Measurements from ENCODE around the gene NUP88.

Gene NUP88

GRCh38 chr17:5418858-5419355 is 555 bp downstream of the NUP88 start:
- peak; percentile 62 for DNase-seq

- DNase-seq = no peak
Observed at GRCh38 chr17:5416901-5417300, 2.6 kb downstream of the NUP88 start.

- DNase-seq = no peak
Observed at GRCh38 chr17:5413682-5414081, 5.8 kb downstream of the NUP88 start.

- DNase-seq = no peak
Observed at GRCh38 chr17:5410594-5411272, 8.7 kb downstream of the NUP88 start.

- no peak for DNase-seq
Observed at GRCh38 chr17:5408186-5408585, 11.3 kb downstream of the NUP88 start.

- no peak for DNase-seq
Observed at GRCh38 chr17:5405400-5405799, 14.1 kb downstream of the NUP88 start.

- DNase-seq = no peak
Observed at GRCh38 chr17:5399767-5400166, 19.7 kb downstream of the NUP88 start.

- no peak for DNase-seq
Observed at GRCh38 chr17:5396612-5397011, 22.9 kb downstream of the NUP88 start.

- no peak for DNase-seq
Observed at GRCh38 chr17:5391678-5392077, 27.8 kb downstream of the NUP88 start.

- DNase-seq = no peak
Observed at GRCh38 chr17:5381542-5381941, 37.9 kb downstream of the NUP88 start.

GRCh38 chr17:5380491-5381135 is 38.8 kb downstream of the NUP88 start:
- no peak for DNase-seq

- DNase-seq = no peak
Observed at GRCh38 chr17:5379351-5380107, 39.9 kb downstream of the NUP88 start.

GRCh38 chr17:5378566-5379207 is 40.8 kb downstream of the NUP88 start:
- DNase-seq = no peak

GRCh38 chr17:5373112-5373511 is 46.4 kb downstream of the NUP88 start:
- DNase-seq = no peak

- DNase-seq = no peak
Observed at GRCh38 chr17:5370411-5370810, 49.1 kb downstream of the NUP88 start.

- DNase-seq = no peak
Observed at GRCh38 chr17:5365831-5366230, 53.6 kb downstream of the NUP88 start.

- no peak for DNase-seq
Observed at GRCh38 chr17:5364696-5365095, 54.8 kb downstream of the NUP88 start.

GRCh38 chr17:5364156-5364555 is 55.3 kb downstream of the NUP88 start:
- DNase-seq = no peak

- DNase-seq = no peak
Observed at GRCh38 chr17:5362162-5362811, 57.2 kb downstream of the NUP88 start.

- DNase-seq = no peak
Observed at GRCh38 chr17:5361426-5361825, 58.0 kb downstream of the NUP88 start.

GRCh38 chr17:5355421-5356129 is 63.9 kb downstream of the NUP88 start:
- DNase-seq = no peak

- DNase-seq = no peak
Observed at GRCh38 chr17:5354886-5355415, 64.5 kb downstream of the NUP88 start.

Measured in effector CD4-positive, alpha-beta T cell (primary cell).